GM12865 (cell line): Measurements from ENCODE around the gene PSMC4.

Source experiments
- DNase-seq: peaks from one replicate; pipeline ENCODE4 v3.0.0; 2010; ENCODE audit warnings: low read depth
- H3K4me3 ChIP-seq: 2 replicates; pipeline ENCODE4 v1.5.1; 2011; ENCODE audit warnings: mild to moderate bottlenecking, low read depth, low read length, control low read depth
- TF ChIP-seq, protein P1 (sequence below): IDR thresholded peaks from 2 replicates; pipeline ENCODE4 v1.5.1; 2011; ENCODE audit warnings: low read length, control low read depth, low read depth, inconsistent platforms; ENCODE audit not compliant: insufficient read depth; ENCODE audit errors: missing control alignments

The PSMC4 gene

DNA sequence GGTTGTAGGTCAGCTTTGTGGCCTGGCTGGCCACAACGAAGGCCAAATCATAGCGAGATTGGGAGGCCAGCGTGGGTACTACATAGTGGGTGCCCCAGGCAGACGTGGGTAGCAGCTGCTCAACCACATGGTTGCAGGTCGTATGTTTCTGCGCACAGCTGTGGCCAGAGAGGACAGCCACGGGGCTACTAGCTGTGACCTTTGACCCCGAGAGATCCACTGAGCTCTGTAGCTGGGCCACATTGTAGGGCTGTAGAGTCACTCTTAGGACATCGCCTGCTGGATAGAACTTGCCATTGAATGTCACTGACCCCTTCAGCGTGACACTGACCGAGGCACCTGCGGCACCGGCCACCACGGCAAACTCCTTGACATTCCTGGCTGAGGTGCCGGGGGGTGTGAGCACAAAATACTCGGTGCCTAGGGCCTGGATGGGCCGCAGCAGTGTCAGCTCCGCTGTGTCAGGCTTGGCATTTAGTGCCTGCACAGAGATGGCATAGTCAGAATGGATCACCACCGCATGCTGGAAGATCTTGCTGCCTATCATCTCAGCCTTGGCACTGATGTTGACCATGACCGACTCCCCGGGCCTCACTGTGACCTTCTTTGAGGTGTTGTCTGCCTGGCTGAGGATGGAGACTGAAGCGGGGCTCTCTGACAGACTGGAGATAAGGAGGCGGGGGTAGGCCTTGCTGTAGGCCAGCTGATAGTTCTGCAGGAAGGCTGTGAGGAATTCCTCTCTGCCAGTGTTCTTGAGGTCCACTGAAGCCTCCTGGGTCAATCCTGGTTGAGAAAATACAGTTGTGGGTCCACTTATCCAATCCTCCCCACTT lies 43.2 kb upstream of the PSMC4 start:
- DNase-seq, result no peak
- TF ChIP-seq, protein P1, sequence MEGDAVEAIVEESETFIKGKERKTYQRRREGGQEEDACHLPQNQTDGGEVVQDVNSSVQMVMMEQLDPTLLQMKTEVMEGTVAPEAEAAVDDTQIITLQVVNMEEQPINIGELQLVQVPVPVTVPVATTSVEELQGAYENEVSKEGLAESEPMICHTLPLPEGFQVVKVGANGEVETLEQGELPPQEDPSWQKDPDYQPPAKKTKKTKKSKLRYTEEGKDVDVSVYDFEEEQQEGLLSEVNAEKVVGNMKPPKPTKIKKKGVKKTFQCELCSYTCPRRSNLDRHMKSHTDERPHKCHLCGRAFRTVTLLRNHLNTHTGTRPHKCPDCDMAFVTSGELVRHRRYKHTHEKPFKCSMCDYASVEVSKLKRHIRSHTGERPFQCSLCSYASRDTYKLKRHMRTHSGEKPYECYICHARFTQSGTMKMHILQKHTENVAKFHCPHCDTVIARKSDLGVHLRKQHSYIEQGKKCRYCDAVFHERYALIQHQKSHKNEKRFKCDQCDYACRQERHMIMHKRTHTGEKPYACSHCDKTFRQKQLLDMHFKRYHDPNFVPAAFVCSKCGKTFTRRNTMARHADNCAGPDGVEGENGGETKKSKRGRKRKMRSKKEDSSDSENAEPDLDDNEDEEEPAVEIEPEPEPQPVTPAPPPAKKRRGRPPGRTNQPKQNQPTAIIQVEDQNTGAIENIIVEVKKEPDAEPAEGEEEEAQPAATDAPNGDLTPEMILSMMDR, result no peak
- no peak overlapping the region for H3K4me3 ChIP-seq

DNA sequence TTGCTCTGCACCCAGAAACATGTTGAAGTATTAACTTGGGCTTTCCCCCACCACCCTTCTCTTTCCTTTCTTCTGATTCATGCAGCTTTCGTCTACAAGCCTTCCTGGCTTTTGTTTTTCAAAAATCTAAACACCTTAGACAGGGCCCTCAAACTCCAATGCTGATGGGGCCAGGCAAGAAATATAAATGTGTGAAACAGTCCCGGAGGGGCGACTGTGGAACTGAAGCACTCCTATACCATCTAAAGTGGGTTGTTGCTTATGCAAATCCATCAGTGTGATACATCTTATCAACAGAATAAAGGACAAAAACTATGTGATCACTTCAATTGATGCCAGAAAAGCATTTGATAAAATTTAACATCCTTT lies 42.6 kb upstream of the PSMC4 start:
- TF ChIP-seq, protein P1, result no peak
- no peak overlapping the region for H3K4me3 ChIP-seq
- no peak for DNase-seq

DNA sequence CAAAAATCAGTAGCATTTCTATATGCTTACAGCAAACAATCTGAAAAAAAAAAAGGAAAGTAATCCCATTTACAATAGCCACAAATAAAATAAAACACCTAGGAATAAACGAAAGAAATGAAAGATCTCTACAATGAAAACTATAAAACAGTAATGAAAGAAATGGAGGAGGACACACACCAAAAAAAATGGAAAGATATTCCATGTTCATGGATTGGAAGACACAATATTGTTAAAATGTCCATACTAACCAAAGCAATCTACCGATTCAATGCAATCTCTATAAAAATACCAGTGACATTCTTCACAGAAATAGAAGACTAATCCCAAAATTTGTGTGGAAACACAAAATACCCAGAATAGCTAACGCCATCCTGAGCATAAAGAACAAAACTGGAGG lies 41.2 kb upstream of the PSMC4 start:
- TF ChIP-seq, protein P1, result no peak
- no peak for DNase-seq
- H3K4me3 ChIP-seq, result no peak overlapping the region

GRCh38 chr19:39934584-39935363 lies 36.2 kb upstream of the PSMC4 start, which contains the start of gene FCGBP:
Gene FCGBP, minus strand, starts transcription at chr19:39934634.
- no peak for DNase-seq
- no peak within 1 kb of the TSS for H3K4me3 ChIP-seq
- TF ChIP-seq, protein P1, result no peak

DNA sequence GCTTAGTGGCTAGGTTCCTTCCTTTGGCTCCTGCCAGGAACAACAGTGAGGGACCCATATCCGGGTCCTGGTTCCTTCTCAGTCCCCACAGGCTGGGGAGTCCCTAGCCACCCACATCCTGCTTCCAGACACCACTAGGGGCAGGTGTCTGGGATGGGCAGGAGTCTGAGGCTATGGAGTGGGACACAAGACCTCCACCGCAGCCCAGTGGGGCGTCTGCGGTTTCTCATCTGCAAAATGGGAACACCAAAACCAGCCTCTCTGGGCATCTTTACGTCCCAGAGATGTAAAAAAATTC lies 35.7 kb upstream of the PSMC4 start:
- no peak overlapping the region for H3K4me3 ChIP-seq
- DNase-seq, result no peak
- TF ChIP-seq, protein P1, result peak; percentile 4

- DNase-seq, result no peak
- TF ChIP-seq, protein P1, result no peak
- no peak overlapping the region for H3K4me3 ChIP-seq
Measured at GRCh38 chr19:39936020-39936419, 34.9 kb upstream of the PSMC4 start.

GRCh38 chr19:39936622-39937021 lies 34.3 kb upstream of the PSMC4 start:
- no peak for DNase-seq
- no peak overlapping the region for H3K4me3 ChIP-seq
- TF ChIP-seq, protein P1, result no peak
